Measurements from ENCODE around the gene LYPD3.

LYPD3 gene

GRCh38 chr19:43488179-43488578 lies 22.8 kb upstream of the LYPD3 start:
- no peak for DNase-seq (ENCODE audit: low read depth, low spot score)
- in situ Hi-C loops (cut with HindIII; ENCODE audit: low sequenced_read_pairs), result no loop called here
- no peak overlapping the region for H3K4me3 ChIP-seq (ENCODE audit: low read depth, low read length)
- no peak for TF ChIP-seq CTCF (IDR thresholded peaks at IDR 0.05; ENCODE audit: low read depth, low read length)

- DNase-seq (ENCODE audit: low read depth, low spot score), result no peak
- no peak overlapping the region for H3K4me3 ChIP-seq (ENCODE audit: low read depth, low read length)
- no peak for TF ChIP-seq CTCF (IDR thresholded peaks at IDR 0.05; ENCODE audit: low read depth, low read length)
- in situ Hi-C loops (cut with HindIII; ENCODE audit: low sequenced_read_pairs), result no loop called here
These were observed 21.0 kb upstream of the LYPD3 start for GRCh38 chr19:43486412-43486811.

GRCh38 chr19:43485951-43486350 lies 20.5 kb upstream of the LYPD3 start:
- no peak overlapping the region for H3K4me3 ChIP-seq (ENCODE audit: low read depth, low read length)
- TF ChIP-seq CTCF (IDR thresholded peaks at IDR 0.05; ENCODE audit: low read depth, low read length), result no peak
- no peak for DNase-seq (ENCODE audit: low read depth, low spot score)
- in situ Hi-C loops (cut with HindIII; ENCODE audit: low sequenced_read_pairs), result no loop called here

- in situ Hi-C loops (cut with HindIII; ENCODE audit: low sequenced_read_pairs), result no loop called here
- no peak for DNase-seq (ENCODE audit: low read depth, low spot score)
- TF ChIP-seq CTCF (IDR thresholded peaks at IDR 0.05; ENCODE audit: low read depth, low read length), result no peak
- H3K4me3 ChIP-seq (ENCODE audit: low read depth, low read length), result no peak overlapping the region
These were observed 17.9 kb upstream of the LYPD3 start for GRCh38 chr19:43483281-43483680.

- in situ Hi-C loops (cut with HindIII; ENCODE audit: low sequenced_read_pairs), result no loop called here
- TF ChIP-seq CTCF (IDR thresholded peaks at IDR 0.05; ENCODE audit: low read depth, low read length), result no peak
- no peak overlapping the region for H3K4me3 ChIP-seq (ENCODE audit: low read depth, low read length)
- DNase-seq (ENCODE audit: low read depth, low spot score), result no peak
These were observed 16.8 kb upstream of the LYPD3 start for GRCh38 chr19:43482193-43482592.

- no peak for DNase-seq (ENCODE audit: low read depth, low spot score)
- in situ Hi-C loops (cut with HindIII; ENCODE audit: low sequenced_read_pairs), result no loop called here
- no peak for TF ChIP-seq CTCF (IDR thresholded peaks at IDR 0.05; ENCODE audit: low read depth, low read length)
- H3K4me3 ChIP-seq (ENCODE audit: low read depth, low read length), result no peak overlapping the region
These were observed 16.3 kb upstream of the LYPD3 start for GRCh38 chr19:43481701-43482100.

- no peak for DNase-seq (ENCODE audit: low read depth, low spot score)
- in situ Hi-C loops (cut with HindIII; ENCODE audit: low sequenced_read_pairs), result no loop called here
- no peak overlapping the region for H3K4me3 ChIP-seq (ENCODE audit: low read depth, low read length)
- no peak for TF ChIP-seq CTCF (IDR thresholded peaks at IDR 0.05; ENCODE audit: low read depth, low read length)
These were observed 15.2 kb upstream of the LYPD3 start for GRCh38 chr19:43480574-43480973.

Measured in astrocyte of the spinal cord (primary cell).